ENCODE data around the gene PPP2R5A. TPM values are rescaled to one million over a fixed set of nuclear protein-coding genes. Genes with fewer than 3 reads are reported as not detected.
A peak's percentile ranks its signal among the peaks of the same experiment; 100 is the strongest.
"Not testable (repeated sequence)": the region's sequence is repeated elsewhere in the genome, so short reads cannot be mapped to it uniquely, and the experiment has no call there.

Gene PPP2R5A
- total and polyA plus RNA-seq, 3 experiments from 2014 or later: 46.1 to 51.9 (median 46.9) TPM

DNA sequence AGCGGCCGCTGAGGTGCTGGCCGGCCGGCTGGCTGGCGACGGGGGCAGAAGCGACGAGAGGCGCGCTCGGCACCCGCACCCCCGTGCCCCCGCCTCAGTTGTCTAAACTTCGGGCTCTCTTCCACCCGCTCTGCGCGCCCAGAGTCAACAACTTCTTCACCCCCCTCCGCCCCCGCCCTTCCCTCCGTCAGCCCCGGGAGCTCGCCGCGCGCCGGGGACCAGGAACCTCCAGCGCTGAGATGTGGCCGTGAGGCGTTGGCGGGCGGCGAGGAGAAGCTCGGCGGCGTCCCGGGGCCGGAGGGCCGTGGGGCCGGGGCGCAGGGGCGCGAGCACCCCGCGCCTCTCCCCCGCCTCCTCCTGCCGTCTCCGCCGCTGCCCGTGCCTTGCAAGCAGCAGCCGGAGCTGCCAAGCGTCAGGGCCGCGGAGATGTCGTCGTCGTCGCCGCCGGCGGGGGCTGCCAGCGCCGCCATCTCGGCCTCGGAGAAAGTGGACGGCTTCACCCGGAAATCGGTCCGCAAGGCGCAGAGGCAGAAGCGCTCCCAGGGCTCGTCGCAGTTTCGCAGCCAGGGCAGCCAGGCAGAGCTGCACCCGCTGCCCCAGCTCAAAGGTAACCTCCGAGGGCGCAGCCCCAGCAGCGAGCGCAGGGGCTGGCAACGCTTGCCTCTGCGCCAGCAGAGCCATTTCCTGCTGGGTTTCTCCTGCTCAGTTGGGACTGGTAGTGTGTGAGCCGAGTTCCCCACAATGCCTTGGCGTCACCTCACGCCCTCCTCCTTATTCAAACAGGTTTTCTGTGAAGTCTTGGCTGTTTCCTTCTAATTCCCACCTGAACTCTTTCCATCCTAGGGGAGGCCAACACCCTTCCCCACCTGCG lies 710 bp downstream of the PPP2R5A start:
- Mint-ChIP-seq H3K4me3 (peak overlapping the region; percentile 96 to 100 (median 99)), H3K36me3 (peaks cover 0 to 27% (median 0%) of the 10 kb centered on the region in 3 donors), H3K27me3 (no peaks in the 10 kb centered on the region), H3K27ac (peak overlapping the region; percentile 91 to 99 (median 98)), H3K4me1 (peaks cover 41 to 62% (median 54%) of the 10 kb centered on the region in 3 donors), H3K9me3 (no peaks in the 10 kb centered on the region)
- H3K4me1 ChIP-seq (ENCODE audit: insufficient read depth, low read length): peaks cover 41% of the 10 kb centered on the region
- ChIA-PET CTCF (interaction anchor here (1.0 to 3.4 kb wide), 6 partner anchors 30 to 608 kb away, joined by 3 to 34 read pairs (median 6); partner anchors contain the start of genes DTL and INTS7), POLR2A (interaction anchor here (0.5 to 1.8 kb wide), 20 partner anchors 8 to 864 kb away, joined by 3 to 24 read pairs (median 4); partner anchors contain the start of genes DTL and INTS7)
- peak; percentile 59 to 84 (median 75) for DNase-seq
- peak overlapping the region; percentile 97 for H3K27ac ChIP-seq (ENCODE audit: low read depth, low read length)
- no peaks in the 10 kb centered on the region for H3K36me3 ChIP-seq (ENCODE audit: insufficient read depth, low read length)
- no peaks in the 10 kb centered on the region for H3K27me3 ChIP-seq (ENCODE audit: insufficient read depth, low read length, poor library complexity, severe bottlenecking)
- no peaks in the 10 kb centered on the region for H3K9me3 ChIP-seq (ENCODE audit: low read length)
- H3K4me3 ChIP-seq (ENCODE audit: low read length): peak overlapping the region; percentile 98

DNA sequence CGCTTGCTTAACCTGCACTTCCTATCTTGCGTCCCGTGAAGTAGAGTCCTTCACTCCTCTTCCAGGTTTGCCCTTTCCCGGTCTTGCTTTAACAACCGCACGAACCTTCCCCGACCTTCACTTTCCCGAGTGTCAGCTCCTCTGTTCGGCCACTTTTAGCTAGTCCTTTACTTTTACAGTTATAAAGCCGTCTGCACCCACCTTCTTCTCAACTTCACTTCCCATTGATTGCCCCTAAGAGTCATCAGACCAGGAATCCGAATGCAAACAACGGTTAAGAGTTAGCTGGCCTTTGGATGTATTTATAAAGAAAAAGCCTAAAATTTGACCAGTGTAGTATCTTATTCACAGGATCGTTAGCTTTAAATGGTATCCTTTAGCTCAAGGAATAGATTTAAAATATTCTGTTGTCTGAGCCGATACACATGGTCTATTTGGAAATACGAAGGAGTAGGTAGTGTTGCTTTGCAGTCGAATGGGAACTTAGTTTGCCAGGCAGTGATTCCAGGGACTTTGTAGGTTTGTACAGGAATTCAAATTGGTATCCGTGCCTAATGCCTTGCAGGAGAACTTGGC lies 1.4 kb downstream of the PPP2R5A start:
- Histone ChIP-seq H3K4me1 (ENCODE audit: insufficient read depth, low read length) (peaks cover 48% of the 10 kb centered on the region), H3K27ac (ENCODE audit: low read depth, low read length) (peak overlapping the region; percentile 97), H3K4me3 (ENCODE audit: low read length) (peak overlapping the region; percentile 98), H3K9me3 (ENCODE audit: low read length) (no peaks in the 10 kb centered on the region), H3K36me3 (ENCODE audit: insufficient read depth, low read length) (no peaks in the 10 kb centered on the region), H3K27me3 (ENCODE audit: insufficient read depth, low read length, poor library complexity, severe bottlenecking) (no peaks in the 10 kb centered on the region)
- Mint-ChIP-seq H3K4me3 (peak overlapping the region; percentile 95 to 100 (median 99)), H3K36me3 (peaks cover 0 to 29% (median 0%) of the 10 kb centered on the region in 3 donors), H3K4me1 (peaks cover 48 to 69% (median 61%) of the 10 kb centered on the region in 3 donors), H3K9me3 (no peaks in the 10 kb centered on the region), H3K27ac (peak overlapping the region; percentile 91 to 99 (median 98)), H3K27me3 (no peaks in the 10 kb centered on the region)
- POLR2A ChIA-PET: interaction anchor here (0.8 to 1.8 kb wide), 9 partner anchors 30 to 730 kb away, joined by 3 to 24 read pairs (median 4); partner anchors contain the start of genes DTL and INTS7
- CTCF ChIA-PET: interaction anchor here (1.0 to 3.4 kb wide), 7 partner anchors 30 to 609 kb away, joined by 3 to 34 read pairs (median 4); partner anchors contain the start of genes DTL and INTS7
- DNase-seq: peak in 1 of 5 donors; percentile 8

GRCh38 chr1:212287261-212287895 lies 2.2 kb downstream of the PPP2R5A start:
- Mint-ChIP-seq H3K4me3 (peak overlapping the region; percentile 95 to 100 (median 99)), H3K36me3 (peaks cover 0 to 29% (median 0%) of the 10 kb centered on the region in 3 donors), H3K4me1 (peaks cover 56 to 76% (median 68%) of the 10 kb centered on the region in 3 donors), H3K9me3 (no peaks in the 10 kb centered on the region), H3K27ac (peak overlapping the region; percentile 91 to 99 (median 98)), H3K27me3 (no peaks in the 10 kb centered on the region)
- Histone ChIP-seq H3K27me3 (ENCODE audit: insufficient read depth, low read length, poor library complexity, severe bottlenecking) (no peaks in the 10 kb centered on the region), H3K4me3 (ENCODE audit: low read length) (peak overlapping the region; percentile 98), H3K27ac (ENCODE audit: low read depth, low read length) (peak overlapping the region; percentile 97), H3K9me3 (ENCODE audit: low read length) (no peaks in the 10 kb centered on the region), H3K36me3 (ENCODE audit: insufficient read depth, low read length) (no peaks in the 10 kb centered on the region), H3K4me1 (ENCODE audit: insufficient read depth, low read length) (peaks cover 55% of the 10 kb centered on the region)
- no peak for DNase-seq
- ChIA-PET POLR2A (interaction anchor here (0.7 to 1.6 kb wide), 2 partner anchors 146 to 203 kb away, joined by 3 to 4 read pairs; no protein-coding TSS in a partner anchor), CTCF (interaction anchor here (1.2 to 3.4 kb wide), 4 partner anchors 168 to 252 kb away, joined by 3 to 34 read pairs (median 8); partner anchors contain the start of genes DTL and INTS7)

DNA sequence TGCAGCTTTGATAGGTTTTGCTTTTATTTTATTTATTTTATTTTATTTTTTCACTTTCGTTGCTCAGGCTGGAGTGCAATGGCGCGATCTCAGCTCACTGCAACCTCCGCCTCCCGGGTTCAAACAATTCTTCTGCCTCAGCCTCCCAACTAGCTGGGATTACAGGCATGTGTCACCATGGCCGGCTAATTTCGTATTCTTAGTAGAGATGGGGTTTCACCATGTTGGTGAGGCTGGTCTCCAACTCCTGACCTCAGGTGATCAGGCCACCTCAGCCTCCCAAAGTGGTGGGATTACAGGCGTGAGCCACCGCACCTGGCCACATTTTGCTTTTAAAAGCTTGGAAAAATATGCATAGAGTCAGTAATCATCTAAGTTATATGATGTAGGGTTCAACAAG lies 2.8 kb downstream of the PPP2R5A start:
- not testable (repeated sequence) for H3K36me3 ChIP-seq (ENCODE audit: insufficient read depth, low read length); H3K27ac ChIP-seq (ENCODE audit: low read depth, low read length); H3K9me3 Mint-ChIP-seq; DNase-seq; H3K27me3 Mint-ChIP-seq; H3K9me3 ChIP-seq (ENCODE audit: low read length); H3K27me3 ChIP-seq (ENCODE audit: insufficient read depth, low read length, poor library complexity, severe bottlenecking)
- Mint-ChIP-seq H3K4me3 (peak overlapping the region; percentile 77 to 99 (median 86)), H3K27ac (peak overlapping the region; percentile 41 to 91 (median 82)), H3K4me1 (peaks cover 61 to 80% (median 73%) of the 10 kb centered on the region in 3 donors), H3K36me3 (peaks cover 0 to 29% (median 0%) of the 10 kb centered on the region in 3 donors)
- Histone ChIP-seq H3K4me3 (ENCODE audit: low read length) (peak overlapping the region; percentile 40), H3K4me1 (ENCODE audit: insufficient read depth, low read length) (peaks cover 61% of the 10 kb centered on the region)
- CTCF ChIA-PET: interaction anchor here (0.6 to 3.4 kb wide), 4 partner anchors 168 to 252 kb away, joined by 3 to 34 read pairs (median 4); partner anchors contain the start of genes DTL and INTS7
- POLR2A ChIA-PET: interaction anchor here (0.7 kb wide), 1 partner anchor 204 kb away, joined by 3 read pairs; no protein-coding TSS in a partner anchor

GRCh38 chr1:212288615-212289014 lies 3.4 kb downstream of the PPP2R5A start:
- Histone ChIP-seq H3K27ac (ENCODE audit: low read depth, low read length) (no peak overlapping the region), H3K4me1 (ENCODE audit: insufficient read depth, low read length) (peaks cover 65% of the 10 kb centered on the region), H3K36me3 (ENCODE audit: insufficient read depth, low read length) (no peaks in the 10 kb centered on the region), H3K4me3 (ENCODE audit: low read length) (peak overlapping the region; percentile 40), H3K27me3 (ENCODE audit: insufficient read depth, low read length, poor library complexity, severe bottlenecking) (no peaks in the 10 kb centered on the region), H3K9me3 (ENCODE audit: low read length) (no peaks in the 10 kb centered on the region)
- Mint-ChIP-seq H3K27me3 (no peaks in the 10 kb centered on the region), H3K4me1 (peaks cover 66 to 80% (median 76%) of the 10 kb centered on the region in 3 donors), H3K36me3 (peaks cover 0 to 29% (median 0%) of the 10 kb centered on the region in 3 donors), H3K27ac (peak overlapping the region in 5 of 8 donors; percentile 41 to 82 (median 59)), H3K9me3 (no peaks in the 10 kb centered on the region), H3K4me3 (peak overlapping the region; percentile 77 to 99 (median 86))
- POLR2A ChIA-PET: no interaction called here
- DNase-seq: no peak
- CTCF ChIA-PET: interaction anchor here (0.6 to 3.4 kb wide), 2 partner anchors 167 to 218 kb away, joined by 3 to 34 read pairs; no protein-coding TSS in a partner anchor

DNA sequence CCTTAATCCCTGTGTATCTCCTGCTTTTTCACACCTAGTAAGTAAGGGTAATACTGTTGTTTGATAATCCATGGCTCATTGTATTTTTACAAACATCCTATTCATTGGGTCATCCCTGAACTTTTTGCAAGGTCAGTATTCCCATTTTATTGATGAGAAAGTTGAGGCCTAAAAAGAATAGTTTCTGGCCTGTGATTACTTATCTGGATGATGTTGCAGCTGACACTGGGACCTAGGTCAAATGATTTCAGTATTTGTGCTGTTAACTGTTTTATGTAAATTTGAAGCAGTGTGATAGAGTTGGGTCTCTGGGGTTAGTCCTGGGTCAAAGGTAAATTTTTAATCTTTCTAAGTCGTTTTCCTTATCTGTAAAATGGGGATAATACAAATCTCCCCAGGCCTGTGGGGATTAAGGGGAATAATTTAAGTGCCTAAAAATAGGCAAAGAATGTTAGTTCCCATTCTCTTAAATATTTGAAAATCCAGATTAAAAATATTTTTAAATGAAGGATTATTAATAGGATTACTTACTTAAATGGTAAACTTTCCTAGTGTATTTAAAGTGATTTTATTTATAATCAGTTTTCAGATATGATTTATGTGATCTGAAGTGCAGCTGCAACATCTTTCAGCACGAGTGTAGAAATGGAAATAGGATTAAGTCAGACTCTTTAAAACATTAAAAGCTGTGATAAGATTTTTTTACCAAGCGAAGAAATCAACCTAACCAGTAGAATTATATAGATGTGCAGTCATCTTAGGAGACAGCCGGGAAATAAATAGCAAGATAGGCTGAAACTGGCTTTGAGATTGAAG lies 4.3 kb downstream of the PPP2R5A start:
- peaks cover 64 to 80% (median 76%) of the 10 kb centered on the region in 3 donors for H3K4me1 Mint-ChIP-seq
- POLR2A ChIA-PET: no interaction called here
- H3K4me3 ChIP-seq (ENCODE audit: low read length): peak overlapping the region; percentile 16

More for the DNA sequence above, 4.3 kb downstream of the PPP2R5A start:
- peak overlapping the region in 6 of 8 donors; percentile 23 to 77 (median 53) for H3K27ac Mint-ChIP-seq
- H3K36me3 Mint-ChIP-seq: peaks cover 0 to 29% (median 0%) of the 10 kb centered on the region in 3 donors
- H3K27ac ChIP-seq (ENCODE audit: low read depth, low read length): no peak overlapping the region
- peaks cover 64% of the 10 kb centered on the region for H3K4me1 ChIP-seq (ENCODE audit: insufficient read depth, low read length)
- H3K4me3 Mint-ChIP-seq: peak overlapping the region; percentile 19 to 66 (median 58)
- no peaks in the 10 kb centered on the region for H3K36me3 ChIP-seq (ENCODE audit: insufficient read depth, low read length)
- CTCF ChIA-PET: interaction anchor here (1.0 kb wide), 1 partner anchor 218 kb away, joined by 4 read pairs; no protein-coding TSS in a partner anchor
- no peaks in the 10 kb centered on the region for H3K9me3 Mint-ChIP-seq
- no peaks in the 10 kb centered on the region for H3K9me3 ChIP-seq (ENCODE audit: low read length)
- no peak for DNase-seq
- H3K27me3 ChIP-seq (ENCODE audit: insufficient read depth, low read length, poor library complexity, severe bottlenecking): no peaks in the 10 kb centered on the region
- H3K27me3 Mint-ChIP-seq: no peaks in the 10 kb centered on the region

Data from CD8-positive, alpha-beta memory T cell (primary cell).